ENCODE measurements around the gene RDH5.

- no peak for TF ChIP-seq CTCF (IDR thresholded peaks at IDR 0.05)
- no peak for TF ChIP-seq POLR2A (IDR thresholded peaks at IDR 0.05)
These were observed 9.9 kb downstream of the RDH5 start for GRCh38 chr12:55729819-55730818.

Data from heart left ventricle (tissue), 13 donors.